NCI-H2196 (cell line): ENCODE measurements around the gene PTCD2.

Source experiments
- DNase-seq: peaks from one replicate; lab custom pipeline; 2025; ENCODE audit not compliant: unreplicated experiment; lab: John Stamatoyannopoulos, UW

PTCD2 gene

DNA sequence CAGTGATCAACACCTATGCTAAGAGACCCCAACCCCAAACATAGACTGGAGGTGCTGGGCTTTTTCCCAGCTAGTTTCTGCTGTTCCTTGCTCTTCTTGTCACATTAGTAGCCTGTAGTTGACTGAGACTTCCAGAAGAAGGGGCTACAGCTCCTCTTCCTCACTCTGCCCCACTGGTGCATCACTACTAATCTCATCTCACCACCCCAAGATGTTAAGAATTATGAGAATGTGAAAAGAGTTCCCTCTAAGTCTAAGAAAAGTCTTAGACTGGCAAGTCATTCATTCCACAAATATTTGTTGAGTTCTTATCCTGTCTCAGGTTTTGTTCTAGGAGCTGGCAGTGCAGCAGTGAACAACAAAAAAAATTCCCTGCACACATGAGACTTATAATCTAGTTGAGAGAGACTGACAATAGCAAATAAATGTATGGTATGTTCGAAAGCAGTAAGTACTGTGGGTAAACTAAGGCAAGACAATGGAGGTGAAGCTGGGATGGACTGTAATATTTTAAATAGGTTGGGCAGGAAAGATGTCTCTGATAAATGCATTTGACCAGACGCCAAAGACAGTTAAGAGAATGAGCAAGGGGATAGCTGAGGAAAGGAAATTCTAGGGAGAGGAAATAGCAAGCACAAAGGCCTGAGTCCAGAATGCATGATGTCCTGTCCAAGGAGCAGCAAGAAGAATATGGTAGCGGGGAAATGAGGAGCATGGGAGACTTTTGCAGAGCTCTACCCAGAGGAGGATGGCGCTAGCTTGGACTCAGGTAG is 92.3 kb downstream of the PTCD2 start:
- DNase-seq: no peak

DNA sequence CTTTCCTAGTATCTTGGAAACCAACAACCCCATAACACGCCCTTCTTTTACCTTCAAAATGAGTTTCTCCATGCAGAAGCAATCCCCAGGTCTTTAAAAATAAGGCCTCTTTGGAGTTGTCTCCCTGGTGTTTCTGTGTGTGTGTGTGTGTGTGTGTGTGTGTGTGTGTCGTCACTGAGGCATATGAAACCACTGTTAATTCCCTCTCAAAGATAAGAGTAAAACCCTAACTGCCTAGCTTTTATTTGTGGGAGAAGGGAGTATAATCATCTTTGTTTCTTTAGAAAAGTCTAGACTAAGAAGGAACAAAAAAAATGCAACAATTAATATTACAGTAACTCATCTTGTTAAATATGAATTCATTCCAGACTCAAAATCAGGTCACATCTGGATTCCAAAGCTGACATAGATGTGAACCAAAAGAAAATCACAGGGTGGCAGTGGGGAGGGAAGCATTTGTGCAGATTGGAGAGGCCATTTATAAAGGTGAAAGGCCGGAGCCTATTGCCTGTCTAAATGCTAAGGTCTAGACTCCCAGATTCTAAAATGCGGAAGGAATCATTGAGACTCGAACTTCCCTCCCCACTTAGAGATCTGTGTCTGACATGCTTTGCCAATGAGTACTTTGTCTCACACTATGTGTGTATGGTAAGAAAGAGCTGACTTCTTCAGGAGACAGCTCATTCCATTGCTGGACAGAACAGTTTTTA is 95.6 kb downstream of the PTCD2 start:
- DNase-seq: no peak

DNA sequence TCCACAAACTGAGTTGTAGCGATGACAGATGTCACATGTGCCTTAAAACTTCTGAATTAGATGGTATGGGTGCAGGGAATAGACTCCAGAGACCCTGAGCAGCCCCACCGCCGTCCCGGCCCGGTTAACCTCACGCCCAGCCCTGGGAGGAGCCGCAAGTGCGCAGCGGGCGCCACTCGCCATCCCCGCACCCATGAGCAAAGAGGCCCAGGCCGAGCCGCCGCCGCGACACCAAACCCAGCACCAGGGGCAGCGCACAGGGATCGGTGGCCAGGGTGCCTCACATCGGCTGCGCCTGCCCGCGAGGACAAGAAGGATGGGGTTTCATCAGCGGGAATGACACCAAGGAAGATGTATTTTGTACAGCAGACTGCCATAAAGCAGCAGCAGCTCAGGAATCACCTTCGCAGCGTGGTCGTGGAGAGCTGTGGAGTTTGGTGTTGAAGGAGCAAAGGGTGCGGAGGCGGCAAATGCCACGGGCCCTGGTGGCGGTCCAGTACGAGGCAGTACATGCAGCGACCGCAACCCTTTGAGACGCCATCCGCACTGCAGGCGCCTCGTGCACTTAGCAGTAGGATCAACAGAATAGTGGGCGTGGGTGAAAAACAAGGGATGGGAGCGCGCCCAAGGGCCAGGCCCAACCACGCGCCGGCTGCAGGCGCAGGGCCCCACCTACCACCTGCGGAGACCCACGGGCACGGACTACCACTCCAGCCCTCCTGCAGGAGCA is 97.3 kb downstream of the PTCD2 start:
- DNase-seq: no peak
